K562 (cell line): ENCODE results near the gene PPP4R3A. TPM values are rescaled to one million over a fixed set of nuclear protein-coding genes. Genes with fewer than 3 reads are reported as not detected.

Experiments used
- ATAC-seq: fragments of 200-7000 bp; cut with Tn5 transposase; 3 replicates; pipeline ENCODE4 v1.9.1; 2020; ENCODE audit warnings: moderate library complexity
- BruUV-seq: library from RNA; stranded (reverse); fragments of 400-500 nt; replicated peaks from 2 replicates; lab custom pipeline; 2021; lab: Mats Ljungman, UMichigan
- CTCF ChIA-PET: fragments of 300-600 bp; formaldehyde crosslinking; extraction: SDS; loops from one replicate; lab custom pipeline; 2021; ENCODE audit warnings: low intra/inter-chr PET ratio; lab: Yijun Ruan, JAX
- POLR2A ChIA-PET: fragments of 300-600, 350-650 bp; sonication (Branson Sonifier 250); formaldehyde crosslinking; extraction: SDS; loops from one replicate; lab custom pipeline; 2021; ENCODE audit warnings: antibody characterized with exemption, inconsistent platforms; lab: Yijun Ruan, JAX
- DNase-seq, 4 experiments: peaks; one replicate each; pipeline versions ENCODE4 v3.0.0 to v3.0.0-alpha.2; 2011 to 2018; ENCODE audit warnings: low spot score in 3 of 4, mixed read lengths in 3 of 4; ENCODE audit errors: extremely low read depth in 1 of 4
- FAIRE-seq: peaks from 2 replicates; lab custom pipeline; 2011; peaks lifted over from hg19 to GRCh38; lab: Jason Lieb, UNC
- H2AFZ ChIP-seq: 2 replicates; pipeline ENCODE4 v1.6.0; 2011; ENCODE audit warnings: low read depth, low read length, control low read depth, inconsistent platforms
- H3K27ac ChIP-seq: fragments of 200-600 bp; 3 replicates; pipeline ENCODE4 v1.8.0; 2011; ENCODE audit warnings: low read depth, mild to moderate bottlenecking, control low read depth, inconsistent platforms, low read length, moderate library complexity, mixed read lengths; ENCODE audit errors: extremely low read depth
- H3K27me3 ChIP-seq, 2 experiments: fragments of 300-600 bp in 1 of 2; 2 replicates in 1 of 2; 3 replicates in 1 of 2; pipeline versions ENCODE4 v1.6.0 to v1.8.0; 2011; ENCODE audit warnings: inconsistent platforms in 2 of 2, low read length in 2 of 2, mild to moderate bottlenecking in 1 of 2, mixed read lengths in 1 of 2, moderate library complexity in 1 of 2; ENCODE audit not compliant: control insufficient read depth in 2 of 2, insufficient read depth in 2 of 2
- H3K36me3 ChIP-seq: fragments of 300-600 bp; 3 replicates; pipeline ENCODE4 v1.8.0; 2011; ENCODE audit warnings: mild to moderate bottlenecking, low read length, inconsistent platforms; ENCODE audit not compliant: control insufficient read depth, insufficient read depth
- H3K4me1 ChIP-seq, 2 experiments: fragments of 200-600 bp in 1 of 2; replicated peaks in 1 of 2; 2 replicates in 1 of 2; 3 replicates in 1 of 2; pipeline versions ENCODE4 v1.5.1 to v1.8.0; 2011; ENCODE audit warnings: inconsistent platforms in 2 of 2, low read length in 2 of 2, mild to moderate bottlenecking in 1 of 2, mixed read lengths in 1 of 2, moderate library complexity in 1 of 2; ENCODE audit not compliant: control insufficient read depth in 2 of 2, insufficient read depth in 2 of 2
- H3K4me2 ChIP-seq: 2 replicates; pipeline ENCODE4 v1.6.1; 2011; ENCODE audit warnings: low read length, control low read depth, inconsistent platforms, mixed read lengths; ENCODE audit not compliant: insufficient read depth
- H3K4me3 ChIP-seq: fragments of 200-600 bp; sonication (generic), shearing (Covaris generic); 2 replicates; pipeline ENCODE4 v1.5.1; 2016; ENCODE audit warnings: control low read depth, inconsistent platforms
- H3K79me2 ChIP-seq: fragments of 200-600 bp; 3 replicates; pipeline ENCODE4 v1.8.0; 2011; ENCODE audit warnings: low read length, inconsistent platforms; ENCODE audit not compliant: control insufficient read depth, insufficient read depth
- H3K9ac ChIP-seq, 2 experiments: 2 replicates each; pipeline versions ENCODE4 v1.6.0 to v1.6.1; 2011; ENCODE audit warnings: low read depth in 2 of 2, low read length in 2 of 2, control low read depth in 1 of 2, inconsistent platforms in 1 of 2, mild to moderate bottlenecking in 1 of 2, mixed read lengths in 1 of 2; ENCODE audit not compliant: insufficient read depth in 1 of 2
- H3K9me1 ChIP-seq: one replicate; pipeline ENCODE4 v1.6.0; 2011; ENCODE audit warnings: inconsistent platforms, mild to moderate bottlenecking, low read length, moderate library complexity; ENCODE audit not compliant: control insufficient read depth, insufficient read depth
- H3K9me3 ChIP-seq: replicated peaks from 2 replicates; pipeline ENCODE4 v1.5.1; 2011; ENCODE audit warnings: low read depth, low read length, inconsistent platforms; ENCODE audit not compliant: control insufficient read depth, insufficient read depth
- H4K20me1 ChIP-seq: replicated peaks from 2 replicates; pipeline ENCODE4 v1.6.1; 2011; ENCODE audit warnings: low read length, inconsistent platforms, mixed read lengths; ENCODE audit not compliant: control insufficient read depth, insufficient read depth
- ARNT ChIP-seq, 2 experiments: fragments of 450-650 bp; IDR thresholded peaks; 2 replicates each; pipeline ENCODE4 v1.6.1; 2016; ENCODE audit warnings: mild to moderate bottlenecking in 1 of 2
- HDAC8 ChIP-seq: fragments of 450-650 bp; IDR thresholded peaks from 2 replicates; pipeline ENCODE4 v1.6.1; 2016; ENCODE audit warnings: mild to moderate bottlenecking, missing genetic modification characterization, moderate library complexity, missing compliant biosample characterization
- MAZ ChIP-seq, 2 experiments: fragments of 450-650 bp in 1 of 2; sonication (generic) in 1 of 2; formaldehyde crosslinking; IDR thresholded peaks in 1 of 2; conservative IDR thresholded peaks in 1 of 2; 2 replicates each; pipeline versions ENCODE4 v1.4.0 to v1.5.0; 2020; ENCODE audit warnings: mild to moderate bottlenecking in 1 of 2, missing genetic modification reagents in 1 of 2
- MCM7 ChIP-seq, 2 experiments: fragments of 450-650 bp; IDR thresholded peaks; 2 replicates each; pipeline ENCODE4 v1.6.1; 2016 to 2018
- PHTF2 ChIP-seq: fragments of 250-450 bp; sonication (Bioruptor Pico); IDR thresholded peaks from 2 replicates; pipeline ENCODE4 v1.5.0; 2021; ENCODE audit warnings: mild to moderate bottlenecking
- RBM14 ChIP-seq: fragments of 200-400 bp; formaldehyde crosslinking; IDR thresholded peaks from 2 replicates; pipeline ENCODE4 v1.6.1; 2018; ENCODE audit warnings: low read depth, mild to moderate bottlenecking, low read length, moderate library complexity, borderline replicate concordance; ENCODE audit not compliant: insufficient read depth
- TRIM28 ChIP-seq: fragments of 450-650 bp; IDR thresholded peaks from 2 replicates; pipeline ENCODE4 v1.6.1; 2017
- ZC3H4 ChIP-seq: sonication (generic); formaldehyde crosslinking; IDR thresholded peaks from 2 replicates; pipeline ENCODE4 v1.9.0; 2021; ENCODE audit warnings: missing genetic modification reagents, borderline replicate concordance
- ZNF24 ChIP-seq: fragments of 450-650 bp; IDR thresholded peaks from 2 replicates; pipeline ENCODE4 v1.6.1; 2016
- ZNF695 ChIP-seq: fragments of 450-650 bp; formaldehyde crosslinking; IDR thresholded peaks from 2 replicates; pipeline ENCODE4 v1.4.0; 2020; ENCODE audit warnings: mild to moderate bottlenecking, moderate library complexity
- WGBS: fragments of 100-300 bp; shearing (Covaris generic); methylation state at CpG from one replicate; pipeline ENCODE4 v1.1.6; 2016; ENCODE audit warnings: low coverage, mixed read lengths; ENCODE audit not compliant: insufficient coverage; ENCODE audit errors: missing lambda C conversion rate; 5-methylcytosine and 5-hydroxymethylcytosine counted together
- in situ Hi-C: fragments of 300-500 bp; cut with MboI; formaldehyde crosslinking; loops from 4 replicates; pipeline ENCODE4 v1.15.0; 2018; ENCODE audit warnings: inconsistent platforms, mixed read lengths
- intact Hi-C: fragments of 100-400 bp; cut with micrococcal nuclease; formaldehyde crosslinking; loops from 2 replicates; pipeline ENCODE4 v1.14.2; 2022
- polyA plus RNA-seq, 8 experiments: library from polyadenylated mRNA; depleted of rRNA in 4 of 8; stranded (reverse) in 5 of 8; unstranded in 3 of 8; fragments of >200 nt; fragmentation: Nextera tagmentation in 2 of 8; fragmentation: Illumina TruSeq in 1 of 8; extraction: Ambion mirVana in 2 of 8; extraction: Trizol in 1 of 8; gene quantifications; 2 replicates each; pipeline versions ENCODE4 v1.2.1 to v1.2.3, GENCODE V29; 2011 to 2014; ENCODE audit warnings: inconsistent platforms in 1 of 8, missing spikeins in 1 of 8
- total RNA-seq, 7 experiments: library from RNA; depleted of rRNA in 6 of 7; stranded (reverse); fragments of >200 nt in 6 of 7; fragmentation: Illumina TruSeq in 2 of 7; extraction: Trizol in 2 of 7; gene quantifications; 2 replicates each; pipeline versions ENCODE4 v1.2.1 to v1.2.3, GENCODE V29; 2011 to 2021; ENCODE audit warnings: low replicate concordance in 1 of 7

The PPP4R3A gene
- total and polyA plus RNA-seq, 9 of the 15 experiments (the other 6 are each of a cell fraction or from before 2014, with no cell fraction given) = 9.5 to 54.9 (median 44.9) TPM

DNA sequence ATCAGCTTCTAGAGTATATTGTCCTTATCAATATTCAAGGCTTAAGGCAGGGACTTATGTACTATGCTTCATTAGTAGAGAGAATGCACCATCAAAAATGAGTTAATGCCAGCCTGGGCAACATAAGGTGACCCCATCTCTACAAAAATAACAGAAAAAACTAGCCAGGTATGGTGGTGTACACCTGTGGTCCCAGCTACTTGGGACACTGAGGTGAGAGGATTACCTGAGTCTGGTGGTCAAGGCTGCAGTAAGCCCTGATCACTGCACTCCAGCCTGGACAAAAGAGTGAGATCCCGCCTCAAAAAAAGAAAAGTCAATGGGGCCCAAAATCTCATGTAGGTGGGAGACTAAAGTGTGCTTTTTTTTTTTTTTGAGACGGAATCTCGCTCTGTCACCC lies 8.8 kb downstream of the PPP4R3A start:
- Histone ChIP-seq H3K27ac (peak overlapping the region; percentile 8; the same call in 1 of the 3 replicates), H4K20me1 (peaks cover 10% of the 10 kb centered on the region), H3K9me3 (no peaks in the 10 kb centered on the region), H3K9me1 (no peaks in the 10 kb centered on the region)
- in situ Hi-C loops = no loop called here
- BruUV-seq = no TSS peak
- ChIA-PET POLR2A (interaction anchor here (0.6 to 2.2 kb wide), 3 partner anchors 8 to 413 kb away, joined by 3 to 8 read pairs (median 3); partner anchors contain the start of gene PPP4R3A), CTCF (no interaction called here)
- intact Hi-C loops = no loop called here
- TF ChIP-seq ARNT (IDR thresholded peaks at IDR 0.05) (no peak), MAZ (CRISPR knock-in tag; conservative IDR thresholded peaks at IDR 0.05 in 1 of 2, IDR thresholded peaks at IDR 0.05 in 1 of 2) (no peak), HDAC8 (tag) (no peak), ZNF695 (CRISPR knock-in tag) (no peak), ZNF24 (no peak), PHTF2 (no peak), MCM7 (IDR thresholded peaks at IDR 0.05) (no peak), RBM14 (no peak), ZC3H4 (CRISPR knock-in tag) (no peak), TRIM28 (no peak)
- TF ChIP-seq, all 486 proteins: peak for 0
- H3K4me1 ChIP-seq = peaks cover 6 to 26% of the 10 kb centered on the region in 2 experiments; a peak in 4 of 5 replicates
- peaks cover 97% of the 10 kb centered on the region for H3K79me2 ChIP-seq
- 100% methylated on average over 1 of the region's 3 CpGs for WGBS
- DNase-seq (no peak), ATAC-seq (no peak), FAIRE-seq (no peak)
- no peaks in the 10 kb centered on the region for H3K27me3 ChIP-seq
- peaks cover 39% of the 10 kb centered on the region; the same call in 2 of the 3 replicates for H3K36me3 ChIP-seq
- no peak overlapping the region for H3K9ac ChIP-seq
- no peak overlapping the region for H3K4me2 ChIP-seq
- H3K4me3 ChIP-seq = no peak overlapping the region
- H2AFZ ChIP-seq = no peak overlapping the region
